ENCODE results near the gene STK10. TPM values are rescaled to one million over a fixed set of nuclear protein-coding genes. Genes with fewer than 3 reads are reported as not detected.
A peak's percentile ranks its signal among the peaks of the same experiment; 100 is the strongest.

Gene STK10
- total and polyA plus RNA-seq, 9 of the 15 experiments (the other 6 are each of a cell fraction or from before 2014, with no cell fraction given): 0.30 to 6.7 (median 2.4) TPM

DNA sequence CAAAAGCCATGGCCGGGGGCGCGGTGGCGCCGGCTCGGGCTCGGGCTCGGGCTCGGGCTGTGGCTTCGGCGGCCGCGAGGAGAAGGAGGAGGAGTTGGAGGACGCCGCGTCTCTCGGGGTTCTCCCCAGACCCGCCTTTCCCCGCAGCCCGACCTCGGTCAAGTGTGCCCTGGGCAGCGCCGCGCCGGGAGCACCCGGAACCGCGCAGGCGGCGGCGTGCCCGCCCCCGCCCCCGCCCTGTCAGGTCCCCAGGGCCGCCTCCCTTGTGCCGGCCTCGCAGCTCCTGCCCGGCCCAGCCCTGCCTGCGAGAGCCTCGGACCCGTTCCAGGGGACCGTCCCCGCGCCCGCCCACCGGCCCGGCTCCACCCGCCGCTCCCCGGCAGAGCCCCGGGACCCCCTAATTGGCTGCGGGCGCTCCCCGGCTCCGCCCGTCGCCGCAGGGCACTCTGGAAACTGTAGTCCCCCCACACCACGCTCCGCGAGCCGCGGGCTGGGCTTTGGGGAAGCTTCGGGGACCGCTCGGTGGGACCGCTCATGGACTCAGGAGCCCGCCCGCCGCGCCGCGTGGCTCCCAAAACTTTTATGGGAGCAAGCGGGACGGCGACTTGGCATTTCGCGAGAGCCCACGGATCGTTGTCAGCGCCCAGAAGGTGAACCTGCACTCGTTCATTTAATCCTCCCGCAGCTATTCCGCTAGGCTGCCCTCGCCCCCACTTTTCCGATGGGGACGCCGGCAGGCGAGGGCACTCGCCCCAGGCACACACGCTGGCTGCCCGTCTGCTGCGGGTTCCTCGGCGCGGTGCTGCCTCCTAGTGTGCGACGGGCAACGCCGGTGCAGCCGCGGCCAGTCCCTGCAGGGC is at the start of gene STK10 (continued):
- TF ChIP-seq, protein P1, sequence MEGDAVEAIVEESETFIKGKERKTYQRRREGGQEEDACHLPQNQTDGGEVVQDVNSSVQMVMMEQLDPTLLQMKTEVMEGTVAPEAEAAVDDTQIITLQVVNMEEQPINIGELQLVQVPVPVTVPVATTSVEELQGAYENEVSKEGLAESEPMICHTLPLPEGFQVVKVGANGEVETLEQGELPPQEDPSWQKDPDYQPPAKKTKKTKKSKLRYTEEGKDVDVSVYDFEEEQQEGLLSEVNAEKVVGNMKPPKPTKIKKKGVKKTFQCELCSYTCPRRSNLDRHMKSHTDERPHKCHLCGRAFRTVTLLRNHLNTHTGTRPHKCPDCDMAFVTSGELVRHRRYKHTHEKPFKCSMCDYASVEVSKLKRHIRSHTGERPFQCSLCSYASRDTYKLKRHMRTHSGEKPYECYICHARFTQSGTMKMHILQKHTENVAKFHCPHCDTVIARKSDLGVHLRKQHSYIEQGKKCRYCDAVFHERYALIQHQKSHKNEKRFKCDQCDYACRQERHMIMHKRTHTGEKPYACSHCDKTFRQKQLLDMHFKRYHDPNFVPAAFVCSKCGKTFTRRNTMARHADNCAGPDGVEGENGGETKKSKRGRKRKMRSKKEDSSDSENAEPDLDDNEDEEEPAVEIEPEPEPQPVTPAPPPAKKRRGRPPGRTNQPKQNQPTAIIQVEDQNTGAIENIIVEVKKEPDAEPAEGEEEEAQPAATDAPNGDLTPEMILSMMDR (IDR thresholded peaks at IDR 0.05 in 2 of 3, conservative IDR thresholded peaks at IDR 0.05 in 1 of 3; ENCODE audit: insufficient read depth in 2 of 3, low read depth in 1 of 3, low read length in 3 of 3): peak; percentile 91 to 94 (median 94)
- TF ChIP-seq NR2C2 (CRISPR knock-in tag; IDR thresholded peaks at IDR 0.05): no peak
- peak; percentile 64 for TF ChIP-seq NR2C2 (tag; IDR thresholded peaks at IDR 0.05)
- TF ChIP-seq, protein P2, sequence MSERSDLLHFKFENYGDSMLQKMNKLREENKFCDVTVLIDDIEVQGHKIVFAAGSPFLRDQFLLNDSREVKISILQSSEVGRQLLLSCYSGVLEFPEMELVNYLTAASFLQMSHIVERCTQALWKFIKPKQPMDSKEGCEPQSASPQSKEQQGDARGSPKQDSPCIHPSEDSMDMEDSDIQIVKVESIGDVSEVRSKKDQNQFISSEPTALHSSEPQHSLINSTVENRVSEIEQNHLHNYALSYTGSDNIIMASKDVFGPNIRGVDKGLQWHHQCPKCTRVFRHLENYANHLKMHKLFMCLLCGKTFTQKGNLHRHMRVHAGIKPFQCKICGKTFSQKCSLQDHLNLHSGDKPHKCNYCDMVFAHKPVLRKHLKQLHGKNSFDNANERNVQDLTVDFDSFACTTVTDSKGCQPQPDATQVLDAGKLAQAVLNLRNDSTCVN (CRISPR knock-in tag; IDR thresholded peaks at IDR 0.05): no peak
- TF ChIP-seq E2F3 (CRISPR knock-in tag; IDR thresholded peaks at IDR 0.05): no peak
- no peak; the same call in 1 of the 2 replicates for TF ChIP-seq TRIM28 (IDR thresholded peaks at IDR 0.05)
- TF ChIP-seq, protein P3, sequence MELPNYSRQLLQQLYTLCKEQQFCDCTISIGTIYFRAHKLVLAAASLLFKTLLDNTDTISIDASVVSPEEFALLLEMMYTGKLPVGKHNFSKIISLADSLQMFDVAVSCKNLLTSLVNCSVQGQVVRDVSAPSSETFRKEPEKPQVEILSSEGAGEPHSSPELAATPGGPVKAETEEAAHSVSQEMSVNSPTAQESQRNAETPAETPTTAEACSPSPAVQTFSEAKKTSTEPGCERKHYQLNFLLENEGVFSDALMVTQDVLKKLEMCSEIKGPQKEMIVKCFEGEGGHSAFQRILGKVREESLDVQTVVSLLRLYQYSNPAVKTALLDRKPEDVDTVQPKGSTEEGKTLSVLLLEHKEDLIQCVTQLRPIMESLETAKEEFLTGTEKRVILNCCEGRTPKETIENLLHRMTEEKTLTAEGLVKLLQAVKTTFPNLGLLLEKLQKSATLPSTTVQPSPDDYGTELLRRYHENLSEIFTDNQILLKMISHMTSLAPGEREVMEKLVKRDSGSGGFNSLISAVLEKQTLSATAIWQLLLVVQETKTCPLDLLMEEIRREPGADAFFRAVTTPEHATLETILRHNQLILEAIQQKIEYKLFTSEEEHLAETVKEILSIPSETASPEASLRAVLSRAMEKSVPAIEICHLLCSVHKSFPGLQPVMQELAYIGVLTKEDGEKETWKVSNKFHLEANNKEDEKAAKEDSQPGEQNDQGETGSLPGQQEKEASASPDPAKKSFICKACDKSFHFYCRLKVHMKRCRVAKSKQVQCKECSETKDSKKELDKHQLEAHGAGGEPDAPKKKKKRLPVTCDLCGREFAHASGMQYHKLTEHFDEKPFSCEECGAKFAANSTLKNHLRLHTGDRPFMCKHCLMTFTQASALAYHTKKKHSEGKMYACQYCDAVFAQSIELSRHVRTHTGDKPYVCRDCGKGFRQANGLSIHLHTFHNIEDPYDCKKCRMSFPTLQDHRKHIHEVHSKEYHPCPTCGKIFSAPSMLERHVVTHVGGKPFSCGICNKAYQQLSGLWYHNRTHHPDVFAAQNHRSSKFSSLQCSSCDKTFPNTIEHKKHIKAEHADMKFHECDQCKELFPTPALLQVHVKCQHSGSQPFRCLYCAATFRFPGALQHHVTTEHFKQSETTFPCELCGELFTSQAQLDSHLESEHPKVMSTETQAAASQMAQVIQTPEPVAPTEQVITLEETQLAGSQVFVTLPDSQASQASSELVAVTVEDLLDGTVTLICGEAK (IDR thresholded peaks at IDR 0.05): 0 out of 2 replicates have a peak, but pooled peaks have one; percentile 15
- TF ChIP-seq, protein P3 (CRISPR knock-in tag; IDR thresholded peaks at IDR 0.05): no peak
- no peak for TF ChIP-seq SMARCA4 (IDR thresholded peaks at IDR 0.05)
- TF ChIP-seq, protein P4, sequence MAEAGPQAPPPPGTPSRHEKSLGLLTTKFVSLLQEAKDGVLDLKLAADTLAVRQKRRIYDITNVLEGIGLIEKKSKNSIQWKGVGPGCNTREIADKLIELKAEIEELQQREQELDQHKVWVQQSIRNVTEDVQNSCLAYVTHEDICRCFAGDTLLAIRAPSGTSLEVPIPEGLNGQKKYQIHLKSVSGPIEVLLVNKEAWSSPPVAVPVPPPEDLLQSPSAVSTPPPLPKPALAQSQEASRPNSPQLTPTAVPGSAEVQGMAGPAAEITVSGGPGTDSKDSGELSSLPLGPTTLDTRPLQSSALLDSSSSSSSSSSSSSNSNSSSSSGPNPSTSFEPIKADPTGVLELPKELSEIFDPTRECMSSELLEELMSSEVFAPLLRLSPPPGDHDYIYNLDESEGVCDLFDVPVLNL (CRISPR knock-in tag; IDR thresholded peaks at IDR 0.05; ENCODE audit: low read depth): no peak
- TF ChIP-seq HIVEP1 (CRISPR knock-in tag; IDR thresholded peaks at IDR 0.05): 0 out of 2 replicates have a peak, but pooled peaks have one; percentile 23
- no peak; the same call in none of the 2 replicates for TF ChIP-seq ATF7 (IDR thresholded peaks at IDR 0.05)
